OCI-LY7 (cell line): Measurements from ENCODE around the gene MLLT3.

Source experiments
- CTCF ChIP-seq: fragments of 200-600 bp; sonication (generic); conservative IDR thresholded peaks from 2 replicates; pipeline ENCODE4 v1.5.1; 2014; ENCODE audit warnings: mild to moderate bottlenecking, antibody characterized with exemption, low read length, moderate library complexity, mixed read lengths
- EZH2phosphoT487 ChIP-seq: fragments of 200-600 bp; sonication (generic); IDR thresholded peaks from 2 replicates; pipeline ENCODE4 v1.6.1; 2018; ENCODE audit warnings: low read depth, borderline replicate concordance, mild to moderate bottlenecking, mixed run types, antibody characterized with exemption, low read length, moderate library complexity, mixed read lengths

GRCh38 chr9:20558566-20559016 is 63.7 kb downstream of the MLLT3 start:
- TF ChIP-seq CTCF (no peak), EZH2phosphoT487 (no peak)
